ENCODE measurements around the gene SLC39A6. TPM values are rescaled to one million over a fixed set of nuclear protein-coding genes. Genes with fewer than 3 reads are reported as not detected.
"Not testable (repeated sequence)": the region's sequence is repeated elsewhere in the genome, so short reads cannot be mapped to it uniquely, and the experiment has no call there.

SLC39A6 gene
- total RNA-seq, 1 donor from 2014 or later, result 51.2 TPM

- H3K4me1 Mint-ChIP-seq; DNase-seq; H3K4me3 Mint-ChIP-seq; H3K36me3 Mint-ChIP-seq (ENCODE audit: low read depth); H3K27ac Mint-ChIP-seq; intact Hi-C loops (cut with micrococcal nuclease): not testable (repeated sequence)
- peaks cover 33% of the 10 kb centered on the region for H3K27me3 Mint-ChIP-seq
- H3K9me3 Mint-ChIP-seq, result peaks cover 18% of the 10 kb centered on the region
Measured at GRCh38 chr18:36077764-36078163, 51.4 kb downstream of the SLC39A6 start.

DNA sequence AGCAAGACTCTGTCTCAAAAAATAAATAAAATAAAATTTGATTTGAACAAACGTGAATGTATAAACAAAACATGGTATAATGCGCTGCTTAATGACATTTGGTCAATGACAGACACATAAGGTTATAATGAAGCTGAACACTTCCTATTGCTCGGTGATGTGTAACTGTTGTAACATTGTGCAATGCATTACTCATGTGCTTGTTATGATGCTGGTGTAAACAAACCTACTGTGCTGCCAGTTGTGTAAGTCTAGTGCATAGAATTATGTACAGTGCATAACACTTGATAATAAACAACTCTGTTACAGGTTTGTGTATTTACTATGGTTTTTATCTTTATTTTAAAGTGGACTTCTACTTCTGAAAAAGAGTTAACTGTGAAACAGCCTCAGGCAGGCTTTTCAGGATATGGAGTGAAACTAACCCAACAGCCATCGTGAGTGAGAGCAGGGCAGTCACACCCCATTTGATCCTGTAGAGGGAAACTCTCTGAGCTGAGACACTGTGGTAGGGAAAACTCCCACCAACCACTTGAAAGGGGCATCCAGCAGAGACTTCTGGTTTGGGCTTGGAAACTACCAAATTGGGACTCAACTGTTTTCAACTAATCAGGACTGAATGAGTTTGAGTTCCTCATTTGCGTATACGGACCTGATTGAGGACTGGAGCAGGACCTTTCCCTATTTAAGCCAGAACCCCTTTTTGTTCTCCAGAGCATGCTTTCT, 53.1 kb downstream of the SLC39A6 start:
- no peak for DNase-seq
- Mint-ChIP-seq H3K27me3 (peaks cover 26% of the 10 kb centered on the region), H3K36me3 (ENCODE audit: low read depth) (no peaks in the 10 kb centered on the region), H3K4me1 (no peaks in the 10 kb centered on the region), H3K27ac (no peak overlapping the region), H3K4me3 (no peak overlapping the region), H3K9me3 (peaks cover 16% of the 10 kb centered on the region)
- intact Hi-C loops (cut with micrococcal nuclease), result no loop called here

DNA sequence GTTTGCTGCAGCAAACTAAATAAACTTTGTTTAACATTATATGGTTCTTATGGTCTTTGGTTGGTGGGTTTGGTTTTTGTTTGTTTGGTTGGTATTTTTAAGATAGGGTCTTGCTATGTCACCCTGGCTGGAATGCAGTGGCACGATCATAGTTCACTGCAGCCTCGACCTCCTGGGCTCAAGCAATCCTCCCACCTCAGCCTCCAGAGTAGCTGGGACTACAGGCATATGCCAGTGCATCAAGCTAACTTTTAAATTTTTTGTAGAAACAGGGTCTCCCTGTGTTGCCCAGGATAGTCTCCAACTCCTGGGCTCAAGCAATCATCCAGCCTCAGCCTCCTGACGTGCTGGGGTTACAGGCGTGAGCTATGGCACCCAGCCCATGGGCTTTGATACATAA, 54.7 kb downstream of the SLC39A6 start:
- H3K27me3 Mint-ChIP-seq, result peaks cover 27% of the 10 kb centered on the region
- no peaks in the 10 kb centered on the region for H3K36me3 Mint-ChIP-seq (ENCODE audit: low read depth)
- intact Hi-C loops (cut with micrococcal nuclease), result no loop called here
- H3K4me1 Mint-ChIP-seq, result no peaks in the 10 kb centered on the region
- H3K9me3 Mint-ChIP-seq, result no peaks in the 10 kb centered on the region
- no peak overlapping the region for H3K4me3 Mint-ChIP-seq
- H3K27ac Mint-ChIP-seq, result no peak overlapping the region
- no peak for DNase-seq

- H3K27me3 Mint-ChIP-seq, result peaks cover 27% of the 10 kb centered on the region
- no peaks in the 10 kb centered on the region for H3K4me1 Mint-ChIP-seq
- no peak overlapping the region for H3K27ac Mint-ChIP-seq
- no peaks in the 10 kb centered on the region for H3K9me3 Mint-ChIP-seq
- no peak overlapping the region for H3K4me3 Mint-ChIP-seq
- intact Hi-C loops (cut with micrococcal nuclease), result no loop called here
- no peak for DNase-seq
- H3K36me3 Mint-ChIP-seq (ENCODE audit: low read depth), result no peaks in the 10 kb centered on the region
Measured at GRCh38 chr18:36073676-36074075, 55.5 kb downstream of the SLC39A6 start.

- H3K36me3 Mint-ChIP-seq (ENCODE audit: low read depth); intact Hi-C loops (cut with micrococcal nuclease); H3K27ac Mint-ChIP-seq; DNase-seq; H3K4me1 Mint-ChIP-seq; H3K9me3 Mint-ChIP-seq; H3K4me3 Mint-ChIP-seq: not testable (repeated sequence)
- H3K27me3 Mint-ChIP-seq, result peaks cover 27% of the 10 kb centered on the region
Measured at GRCh38 chr18:36072406-36072805, 56.7 kb downstream of the SLC39A6 start.

DNA sequence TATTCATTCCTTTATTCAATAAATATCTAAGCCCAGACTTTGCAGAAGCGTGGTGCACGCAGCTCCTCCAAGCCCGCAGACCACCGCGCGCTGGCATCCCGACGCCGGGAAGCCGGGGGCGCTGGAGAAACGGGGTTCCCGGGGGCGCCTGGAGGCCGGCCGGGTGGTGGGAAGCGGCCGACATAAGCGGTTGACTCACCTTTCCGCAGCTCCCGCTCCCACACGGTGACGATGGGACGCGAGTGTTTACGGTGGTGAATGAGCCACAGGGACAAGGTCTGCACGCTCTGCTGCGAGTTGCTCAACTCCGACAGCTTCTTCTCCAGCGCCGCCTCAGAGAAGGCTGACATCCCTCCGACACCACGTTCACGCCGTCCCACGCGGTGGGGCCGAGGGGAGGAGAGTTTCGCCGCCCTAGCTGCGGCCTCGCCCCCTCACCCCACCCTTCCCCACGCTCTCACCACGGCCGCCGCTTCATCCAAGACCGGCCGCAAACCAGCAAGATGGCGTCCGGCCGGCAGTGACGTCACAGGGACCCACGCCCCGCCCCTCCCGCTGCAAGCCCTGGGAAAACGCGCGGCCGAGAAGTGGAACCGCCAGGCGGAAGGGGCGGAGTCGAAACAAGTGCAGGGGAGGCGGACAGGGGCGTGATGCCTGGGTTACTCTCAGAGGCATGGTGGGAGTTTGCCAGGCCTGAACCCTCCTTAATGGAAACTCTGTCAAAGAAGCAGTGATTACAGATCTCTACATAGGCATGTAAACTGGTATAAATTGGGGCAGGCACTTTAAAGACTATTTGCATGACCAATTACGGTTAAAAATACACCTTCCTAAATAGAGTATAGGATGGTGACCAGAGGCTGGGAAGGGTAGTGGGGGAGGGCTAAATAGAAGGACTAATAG, 61.8 kb downstream of the SLC39A6 start, which contains the start of gene RPRD1A:
Gene RPRD1A (minus strand): TSS at position 505 of the 903 bp plus-strand sequence. CDS start 155 bp downstream, at position 350.
- peak within 1 kb of the TSS; percentile 95 for H3K4me3 Mint-ChIP-seq
- peaks cover 28% of the 10 kb centered on the region for H3K4me1 Mint-ChIP-seq
- DNase-seq, result peak; percentile 99
- intact Hi-C loops (cut with micrococcal nuclease), result loop anchor here (1.0 to 10.0 kb wide), 7 partner anchors 37 to 1203 kb away; partner anchors contain the start of genes ELP2, INO80C, RMP24 and SLC39A6
- peaks cover 5% of the 10 kb centered on the region for H3K9me3 Mint-ChIP-seq
- peak within 1 kb of the TSS; percentile 97 for H3K27ac Mint-ChIP-seq
- H3K27me3 Mint-ChIP-seq, result peaks cover 7% of the 10 kb centered on the region
- peaks cover 20% of the 10 kb centered on the region for H3K36me3 Mint-ChIP-seq (ENCODE audit: low read depth)

DNA sequence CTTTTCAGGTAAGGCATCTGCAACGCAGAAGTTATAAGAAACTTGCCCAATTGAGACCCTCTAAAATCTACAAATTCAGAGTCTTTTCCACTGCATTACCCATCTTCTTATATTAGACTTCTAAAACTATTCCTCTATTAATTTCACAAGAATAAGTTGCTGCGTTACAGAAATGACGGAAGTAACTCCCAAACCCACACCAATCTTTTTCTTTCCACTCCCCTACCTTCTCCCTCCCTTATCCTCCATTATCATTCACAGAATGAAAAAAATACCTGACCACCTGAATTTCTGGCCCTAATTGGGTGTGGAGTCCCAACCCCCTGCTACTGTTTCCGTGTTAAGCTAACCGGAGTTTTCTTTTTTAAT, 62.5 kb downstream of the SLC39A6 start:
- peaks cover 5% of the 10 kb centered on the region for H3K27me3 Mint-ChIP-seq
- peak overlapping the region; percentile 95 for H3K4me3 Mint-ChIP-seq
- DNase-seq, result no peak
- intact Hi-C loops (cut with micrococcal nuclease), result loop anchor here (1.0 to 10.0 kb wide), 7 partner anchors 36 to 1202 kb away; partner anchors contain the start of genes ELP2, INO80C, RMP24 and SLC39A6
- peak overlapping the region; percentile 97 for H3K27ac Mint-ChIP-seq
- peaks cover 21% of the 10 kb centered on the region for H3K36me3 Mint-ChIP-seq (ENCODE audit: low read depth)
- peaks cover 28% of the 10 kb centered on the region for H3K4me1 Mint-ChIP-seq
- H3K9me3 Mint-ChIP-seq, result peaks cover 5% of the 10 kb centered on the region

DNA sequence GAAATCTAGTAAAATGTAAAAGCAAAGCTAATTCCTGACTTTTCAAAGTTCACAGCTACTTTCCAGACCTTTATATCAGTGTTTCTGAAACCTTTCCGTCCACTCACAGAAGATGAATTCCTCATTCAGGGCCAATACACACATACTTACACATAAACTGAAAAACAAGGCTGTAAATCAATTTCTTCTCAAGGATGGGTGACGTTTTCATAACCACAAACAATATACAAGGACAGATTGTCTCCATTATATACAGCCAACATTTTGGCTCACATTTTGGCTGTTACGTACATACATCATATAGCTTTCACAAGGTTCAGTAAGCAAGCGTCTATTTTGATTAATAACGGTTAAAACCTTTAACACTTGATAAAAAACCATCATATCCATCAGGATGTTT, 63.1 kb downstream of the SLC39A6 start:
- Mint-ChIP-seq H3K27me3 (peaks cover 5% of the 10 kb centered on the region), H3K36me3 (ENCODE audit: low read depth) (peaks cover 23% of the 10 kb centered on the region), H3K4me1 (peaks cover 32% of the 10 kb centered on the region), H3K4me3 (peak overlapping the region; percentile 95), H3K27ac (peak overlapping the region; percentile 67), H3K9me3 (peaks cover 5% of the 10 kb centered on the region)
- no peak for DNase-seq
- intact Hi-C loops (cut with micrococcal nuclease), result loop anchor here (2.0 to 10.0 kb wide), 3 partner anchors 35 to 1201 kb away; partner anchors contain the start of gene ZSCAN30

- not testable (repeated sequence) for H3K9me3 Mint-ChIP-seq, DNase-seq, H3K27ac Mint-ChIP-seq, H3K4me3 Mint-ChIP-seq, H3K27me3 Mint-ChIP-seq
- intact Hi-C loops (cut with micrococcal nuclease), result loop anchor here (10.0 kb wide), 2 partner anchors 770 to 1200 kb away; partner anchors contain the start of gene ZSCAN30
- Mint-ChIP-seq H3K36me3 (ENCODE audit: low read depth) (peaks cover 23% of the 10 kb centered on the region), H3K4me1 (peaks cover 32% of the 10 kb centered on the region)
Measured at GRCh38 chr18:36064809-36065079, 64.4 kb downstream of the SLC39A6 start.

DNA sequence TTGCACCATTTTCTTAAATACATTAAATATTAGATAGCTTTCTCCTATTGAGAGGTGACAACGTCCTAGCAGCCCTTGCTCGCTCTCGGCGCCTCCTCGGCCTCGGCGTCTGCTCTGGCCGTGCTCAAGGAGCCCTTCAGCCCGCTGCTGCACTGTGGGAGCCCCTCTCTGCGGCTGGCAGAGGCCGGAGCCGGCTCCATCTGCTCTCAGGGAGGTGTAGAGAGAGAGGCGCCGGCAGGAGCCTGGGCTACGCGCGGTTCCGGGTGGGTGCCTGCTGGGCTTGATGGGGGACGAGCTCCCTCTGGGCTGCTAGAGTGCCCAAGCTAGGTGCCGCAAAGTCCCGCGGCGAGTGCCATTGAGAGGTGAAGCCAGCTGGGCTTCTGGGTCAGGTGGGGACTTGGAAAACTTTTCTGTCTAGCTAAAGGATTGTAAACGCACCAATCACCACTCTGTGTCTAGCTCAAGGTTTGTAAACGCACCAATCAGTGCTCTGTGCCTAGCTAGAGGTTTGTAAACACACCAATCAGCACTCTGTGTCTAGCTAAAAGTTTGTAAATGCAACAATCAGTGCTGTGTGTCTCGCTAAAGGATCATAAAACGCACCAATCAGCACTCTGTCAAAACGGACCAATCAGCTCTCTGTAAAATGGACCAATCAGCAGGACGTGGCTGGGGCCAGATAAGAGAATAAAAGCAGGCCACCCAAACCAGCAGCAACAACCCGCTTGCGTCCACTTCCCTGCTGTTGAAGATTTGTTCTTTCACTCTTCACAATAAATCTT, 64.9 kb downstream of the SLC39A6 start:
- Mint-ChIP-seq H3K9me3 (peaks cover 5% of the 10 kb centered on the region), H3K27me3 (no peaks in the 10 kb centered on the region), H3K27ac (no peak overlapping the region)

GRCh38 chr18:36058674-36059073, 70.5 kb downstream of the SLC39A6 start:
- DNase-seq, result no peak
- H3K27me3 Mint-ChIP-seq, result no peaks in the 10 kb centered on the region
- intact Hi-C loops (cut with micrococcal nuclease), result no loop called here
- H3K4me1 Mint-ChIP-seq, result peaks cover 9% of the 10 kb centered on the region
- no peak overlapping the region for H3K4me3 Mint-ChIP-seq
- no peaks in the 10 kb centered on the region for H3K9me3 Mint-ChIP-seq
- peaks cover 12% of the 10 kb centered on the region for H3K36me3 Mint-ChIP-seq (ENCODE audit: low read depth)
- H3K27ac Mint-ChIP-seq, result no peak overlapping the region

More for the DNA sequence above, 64.9 kb downstream of the SLC39A6 start:
- no peak overlapping the region for H3K4me3 Mint-ChIP-seq
- H3K36me3 Mint-ChIP-seq (ENCODE audit: low read depth), result peaks cover 23% of the 10 kb centered on the region
- H3K4me1 Mint-ChIP-seq, result peaks cover 32% of the 10 kb centered on the region
- intact Hi-C loops (cut with micrococcal nuclease), result loop anchor here (10.0 kb wide), 2 partner anchors 769 to 1199 kb away; partner anchors contain the start of gene ZSCAN30
- no peak for DNase-seq

All from activated CD4-positive, alpha-beta T cell treated with anti-CD3 and anti-CD28 coated beads, Interleukin-2, amount 10 ng/mL, durations not matched to agents 24 days and 14 days (primary cell).